Activated CD8-positive, alpha-beta memory T cell treated with anti-CD3 and anti-CD28 coated beads for 36 hours (primary cell): ENCODE data around the gene TNK2. TPM values are rescaled to one million over a fixed set of nuclear protein-coding genes. Genes with fewer than 3 reads are reported as not detected.
"Not testable (repeated sequence)": the region's sequence is repeated elsewhere in the genome, so short reads cannot be mapped to it uniquely, and the experiment has no call there.

Experiments used
- CTCF ChIA-PET: fragments of 350-600 bp; sonication (Branson Sonifier 250); formaldehyde crosslinking; loops from one replicate; lab custom pipeline; 2021; ENCODE audit warnings: antibody characterized with exemption; lab: Charles Lee
- POLR2A ChIA-PET: fragments of 350-600 bp; sonication (Branson Sonifier 250); formaldehyde crosslinking; loops from one replicate; lab custom pipeline; 2021; ENCODE audit warnings: antibody characterized with exemption; lab: Charles Lee
- total RNA-seq, 2 experiments: library from RNA; stranded (reverse); gene quantifications; one replicate each; pipeline ENCODE4 v1.2.3, GENCODE V29; 2021

Gene TNK2
- total RNA-seq, 2 experiments from 2014 or later: 62.7 to 64.3 TPM

- CTCF ChIA-PET: no interaction called here
- POLR2A ChIA-PET: no interaction called here
Observed at GRCh38 chr3:195880037-195880431, 28.3 kb downstream of the TNK2 start.

GRCh38 chr3:195879416-195880036, 28.8 kb downstream of the TNK2 start:
- POLR2A ChIA-PET: no interaction called here
- CTCF ChIA-PET: no interaction called here

- POLR2A ChIA-PET: no interaction called here
- CTCF ChIA-PET: interaction anchor here (1.7 kb wide), 1 partner anchor 29 kb away, joined by 4 read pairs; no protein-coding TSS in a partner anchor
Observed at GRCh38 chr3:195878424-195879274, 29.7 kb downstream of the TNK2 start.

DNA sequence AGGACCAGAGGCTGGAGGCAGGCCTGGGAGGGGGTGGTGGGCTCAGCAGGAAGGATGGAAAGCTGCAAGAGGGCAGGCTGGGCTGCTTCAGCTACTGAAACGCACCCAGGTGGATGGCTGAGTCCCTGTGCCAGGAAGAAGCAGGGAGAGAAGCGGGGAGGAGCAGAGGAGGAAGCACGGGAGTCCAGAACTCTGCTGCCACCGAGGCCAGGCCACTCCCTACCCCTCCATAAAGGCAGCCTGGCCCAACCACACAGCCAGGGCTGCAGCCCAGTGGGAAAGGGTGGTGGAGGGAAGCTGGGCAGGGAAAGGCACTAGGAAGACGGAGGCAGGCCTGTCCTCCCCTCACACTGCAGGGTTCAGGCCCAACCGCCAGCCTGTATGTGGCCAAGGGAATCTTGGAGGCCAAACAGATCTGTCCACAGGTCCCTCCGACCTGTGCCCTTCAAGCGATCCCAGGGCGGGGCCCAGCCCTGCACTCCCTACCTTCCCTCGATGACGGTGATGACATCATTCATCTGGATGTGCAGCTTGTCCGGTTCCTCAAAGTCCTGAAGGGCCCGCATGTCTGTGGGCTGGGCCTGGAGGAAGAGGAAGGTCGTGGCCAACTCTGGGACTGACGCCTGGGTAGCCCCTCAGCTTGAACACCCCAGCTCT, 30.5 kb downstream of the TNK2 start:
- ChIA-PET POLR2A (no interaction called here), CTCF (interaction anchor here (1.3 to 1.7 kb wide), 3 partner anchors 19 to 28 kb away, joined by 4 to 6 read pairs (median 4); no protein-coding TSS in a partner anchor)

DNA sequence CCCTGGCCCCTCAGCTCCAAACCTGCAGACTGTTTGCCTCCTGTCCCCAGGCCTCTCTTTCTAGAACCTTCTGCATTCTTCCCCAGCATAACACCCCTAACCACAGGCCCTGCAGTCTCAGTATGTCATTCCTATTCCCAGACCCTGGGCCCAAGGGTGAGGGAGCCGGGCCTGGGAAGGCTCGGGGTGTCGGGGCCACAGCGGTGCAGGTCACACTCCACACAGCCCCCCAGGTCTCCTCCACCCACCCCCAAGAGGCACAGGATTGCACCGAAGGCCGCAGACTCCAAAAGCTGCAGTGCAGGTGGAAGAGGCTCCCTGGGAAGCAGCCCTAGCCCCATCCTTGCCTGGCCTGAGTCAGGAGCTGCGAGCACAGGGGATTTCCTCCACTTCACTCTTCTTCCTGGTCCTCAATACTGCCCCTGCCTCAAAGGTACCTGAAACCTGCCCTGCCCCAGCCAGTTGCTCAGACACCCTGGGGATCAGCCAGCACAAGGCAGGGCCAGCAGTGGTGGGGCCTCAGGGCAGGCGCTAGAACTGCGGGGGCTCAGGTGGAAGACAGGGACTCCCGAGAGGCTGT, 31.1 kb downstream of the TNK2 start:
- CTCF ChIA-PET: interaction anchor here (1.3 to 1.7 kb wide), 3 partner anchors 18 to 27 kb away, joined by 4 to 6 read pairs (median 4); no protein-coding TSS in a partner anchor
- POLR2A ChIA-PET: no interaction called here

GRCh38 chr3:195876297-195877064, 31.9 kb downstream of the TNK2 start:
- CTCF ChIA-PET: interaction anchor here (1.3 to 1.7 kb wide), 3 partner anchors 16 to 20 kb away, joined by 3 to 6 read pairs (median 4); no protein-coding TSS in a partner anchor
- POLR2A ChIA-PET: no interaction called here

- POLR2A ChIA-PET: no interaction called here
Observed at GRCh38 chr3:195875482-195876236, 32.7 kb downstream of the TNK2 start.

GRCh38 chr3:195873971-195874370, 34.4 kb downstream of the TNK2 start:
- CTCF ChIA-PET: no interaction called here
- POLR2A ChIA-PET: no interaction called here

More at GRCh38 chr3:195875482-195876236, 32.7 kb downstream of the TNK2 start:
- CTCF ChIA-PET: interaction anchor here (1.3 kb wide), 1 partner anchor 15 kb away, joined by 3 read pairs; no protein-coding TSS in a partner anchor

- CTCF ChIA-PET: no interaction called here
Observed at GRCh38 chr3:195873281-195873887, 35.0 kb downstream of the TNK2 start.

DNA sequence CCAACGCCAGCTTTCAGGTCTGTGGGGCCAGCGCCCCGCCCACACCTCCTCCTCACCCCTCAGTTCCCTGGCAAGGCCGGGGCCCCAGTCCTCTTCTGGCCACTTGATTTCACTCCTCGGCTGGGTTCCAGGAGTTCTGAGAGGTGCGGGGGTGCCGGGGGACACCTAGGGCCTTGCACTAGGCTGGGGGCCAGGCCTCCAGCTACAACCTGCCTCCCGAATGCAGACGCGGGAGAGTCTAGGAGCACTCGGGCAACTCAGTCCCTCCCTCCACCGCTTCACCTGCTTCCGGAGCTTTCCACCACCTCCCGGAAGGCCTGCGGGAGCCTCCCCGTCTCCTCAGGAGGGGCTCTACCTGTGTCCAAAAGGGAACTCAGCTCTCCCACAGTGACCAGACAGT, 35.6 kb downstream of the TNK2 start:
- ChIA-PET POLR2A (no interaction called here), CTCF (interaction anchor here (1.3 kb wide), 1 partner anchor 13 kb away, joined by 6 read pairs; no protein-coding TSS in a partner anchor)

More at GRCh38 chr3:195873281-195873887, 35.0 kb downstream of the TNK2 start:
- POLR2A ChIA-PET: no interaction called here

DNA sequence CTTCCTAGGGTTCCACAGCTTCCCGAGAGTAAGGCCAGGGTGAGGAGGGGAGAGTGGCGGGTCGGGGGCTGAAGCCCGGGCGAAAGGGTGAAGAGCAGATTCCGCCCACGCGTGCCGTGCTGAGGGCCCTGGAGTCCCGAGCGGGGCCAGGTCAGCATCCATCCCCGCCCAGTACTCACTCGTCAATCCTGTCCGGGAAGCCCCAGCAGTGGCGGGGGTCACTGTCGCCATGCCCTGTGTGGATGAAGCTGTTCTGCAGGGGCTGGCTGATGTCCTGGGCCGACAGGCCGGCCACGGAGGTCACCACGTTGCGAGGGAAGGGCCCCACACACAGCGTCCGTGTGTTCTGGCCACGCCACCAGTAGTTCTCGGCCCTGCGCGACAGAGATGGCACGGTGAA, 36.3 kb downstream of the TNK2 start:
- POLR2A ChIA-PET: no interaction called here
- CTCF ChIA-PET: interaction anchor here (1.3 to 1.4 kb wide), 2 partner anchors 13 to 22 kb away, joined by 6 read pairs; no protein-coding TSS in a partner anchor

- CTCF ChIA-PET: interaction anchor here (1.0 to 1.4 kb wide), 3 partner anchors 12 to 43 kb away, joined by 3 to 6 read pairs (median 6); no protein-coding TSS in a partner anchor
- POLR2A ChIA-PET: not testable (repeated sequence)
Observed at GRCh38 chr3:195871686-195872085, 36.7 kb downstream of the TNK2 start.

DNA sequence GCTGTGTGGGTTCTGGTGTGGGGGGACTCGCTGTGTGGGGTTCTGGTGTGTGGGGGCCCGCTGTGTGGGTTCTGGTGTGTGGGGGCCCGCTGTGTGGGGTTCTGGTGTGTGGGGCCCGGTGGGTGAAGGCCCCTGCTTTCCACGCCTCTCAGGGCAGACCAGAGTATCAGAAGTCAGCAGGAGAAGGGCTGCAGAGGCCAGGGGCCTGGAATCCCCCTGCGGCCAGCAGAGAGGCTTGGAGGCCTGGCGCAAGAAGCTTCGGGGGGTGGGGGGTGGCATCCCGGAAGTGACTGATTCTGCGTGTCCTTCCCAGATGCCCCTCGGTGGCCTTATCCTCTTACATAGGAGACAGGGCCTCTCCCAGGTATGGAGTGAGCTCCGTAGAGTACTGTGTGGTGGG, 37.4 kb downstream of the TNK2 start:
- ChIA-PET POLR2A (no interaction called here), CTCF (interaction anchor here (0.8 to 1.6 kb wide), 4 partner anchors 19 to 44 kb away, joined by 3 to 6 read pairs (median 4); no protein-coding TSS in a partner anchor)

DNA sequence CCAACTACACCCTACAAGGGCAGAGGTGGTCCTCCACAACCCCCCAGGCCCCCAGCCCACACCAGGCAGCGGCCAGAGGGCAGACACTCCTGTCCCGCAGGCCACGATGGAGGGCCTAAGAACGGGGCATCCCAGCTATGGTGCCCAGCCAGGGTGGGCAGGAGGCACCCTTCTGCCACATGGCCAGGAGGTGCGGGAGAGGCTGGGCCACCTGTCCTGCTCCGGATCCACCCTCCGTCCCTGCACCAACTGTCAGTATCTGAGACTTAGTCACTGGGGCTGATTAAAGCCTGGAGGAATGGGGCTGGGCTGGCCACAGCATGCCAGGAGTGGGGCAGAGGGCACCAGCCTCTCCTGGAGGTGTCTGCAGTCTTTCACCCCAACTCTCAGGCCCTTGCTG, 37.9 kb downstream of the TNK2 start:
- POLR2A ChIA-PET: no interaction called here
- CTCF ChIA-PET: interaction anchor here (0.8 to 1.6 kb wide), 3 partner anchors 18 to 44 kb away, joined by 3 to 4 read pairs (median 3); no protein-coding TSS in a partner anchor

DNA sequence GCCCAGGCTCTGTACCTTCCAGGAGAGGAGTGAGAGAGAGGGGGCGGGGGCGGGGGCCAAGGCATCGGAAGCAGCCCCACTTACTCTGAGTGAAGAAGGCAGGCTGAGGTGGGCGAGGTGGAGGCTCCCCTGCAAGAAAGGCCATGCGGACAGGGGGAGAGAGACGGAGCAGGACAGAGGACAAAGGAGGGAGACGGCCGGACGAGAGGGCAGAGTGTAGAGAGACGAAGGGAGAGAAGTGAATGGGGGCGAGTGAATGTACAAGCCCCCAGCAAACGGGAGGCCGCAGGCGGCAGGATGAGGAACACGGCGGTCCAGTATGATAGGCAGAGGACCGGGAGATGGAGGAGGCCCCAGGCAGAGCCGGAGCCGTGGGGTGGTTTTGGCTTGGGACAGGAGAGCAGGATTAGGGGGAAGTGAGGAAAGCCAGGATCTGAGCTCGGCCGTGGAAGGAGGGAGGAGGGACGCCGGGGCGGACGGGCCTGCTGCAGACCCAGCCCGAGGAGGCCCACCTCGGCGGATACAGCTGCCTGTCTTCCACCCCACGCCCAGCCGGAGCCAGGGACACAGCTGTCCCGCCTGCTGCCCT, 38.8 kb downstream of the TNK2 start:
- POLR2A ChIA-PET: no interaction called here

DNA sequence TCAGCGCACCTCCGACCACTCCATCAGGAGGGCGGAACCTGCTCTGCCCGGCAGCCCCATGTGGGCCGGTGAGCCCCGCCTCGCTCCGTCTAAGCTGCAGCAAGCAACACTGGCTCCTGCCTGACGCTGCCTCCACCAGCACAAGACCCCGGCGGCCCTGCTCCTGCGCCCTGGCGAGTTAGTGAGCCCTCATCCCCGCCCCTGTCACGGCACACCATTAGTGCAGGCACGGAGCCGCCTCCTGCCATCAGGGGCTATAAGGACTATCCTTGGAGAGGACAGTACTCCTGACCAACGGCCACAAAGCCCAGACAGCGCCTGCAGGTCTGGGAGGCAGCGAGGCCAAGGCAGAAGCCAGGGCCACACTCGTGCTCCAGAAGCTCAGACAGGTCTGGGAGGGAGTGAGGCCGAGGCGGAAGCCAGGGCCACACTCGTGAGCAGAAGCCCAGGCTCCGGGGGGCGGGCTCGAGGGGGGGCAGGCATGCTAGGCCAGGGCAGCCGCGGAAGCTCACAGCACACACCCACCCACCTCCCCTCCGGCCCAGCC, 39.4 kb downstream of the TNK2 start:
- ChIA-PET POLR2A (no interaction called here), CTCF (no interaction called here)

More for the DNA sequence above, 38.8 kb downstream of the TNK2 start:
- CTCF ChIA-PET: interaction anchor here (1.6 kb wide), 1 partner anchor 19 kb away, joined by 4 read pairs; no protein-coding TSS in a partner anchor
